ENCODE data around the gene SLC6A12.

SLC6A12 gene

GRCh38 chr12:177980-178828 lies 35.8 kb downstream of the SLC6A12 start:
- Histone ChIP-seq H3K36me3 (ENCODE audit: control insufficient read depth in 2 of 2, insufficient read depth in 1 of 2, low read length in 2 of 2) (no peaks in the 10 kb centered on the region), H3K27ac (ENCODE audit: extremely low read depth, low read depth, low read length) (no peak overlapping the region), H3K4me3 (ENCODE audit: low read depth, low read length) (no peak overlapping the region), H3K9me3 (ENCODE audit: control insufficient read depth, insufficient read depth, low read depth, low read length) (no peaks in the 10 kb centered on the region), H3K4me1 (ENCODE audit: control insufficient read depth, insufficient read depth, low read length) (no peaks in the 10 kb centered on the region)
- POLR2A ChIA-PET, result no interaction called here
- CTCF ChIA-PET, result no interaction called here
- no peak for TF ChIP-seq ZNF521 (tag by site-specific recombination; IDR thresholded peaks at IDR 0.05)
- peak; percentile 32 for TF ChIP-seq ZFHX2 (tag by site-specific recombination; conservative IDR thresholded peaks at IDR 0.05)
- no peak for TF ChIP-seq ZNF23 (tag by site-specific recombination; IDR thresholded peaks at IDR 0.05; ENCODE audit: borderline replicate concordance)
- TF ChIP-seq ZNF175 (tag by site-specific recombination; IDR thresholded peaks at IDR 0.05), result no peak
- no peak for TF ChIP-seq ZNF10 (tag by site-specific recombination; IDR thresholded peaks at IDR 0.05)
- TF ChIP-seq ZNF274 (IDR thresholded peaks at IDR 0.05; ENCODE audit: low read length), result no peak
- TF ChIP-seq ZNF274 (tag by site-specific recombination; IDR thresholded peaks at IDR 0.05; ENCODE audit: borderline replicate concordance), result no peak
- peak; percentile 70 for TF ChIP-seq EGR2 (tag by site-specific recombination; IDR thresholded peaks at IDR 0.05; ENCODE audit: low read depth)
- no peak for TF ChIP-seq INSM2 (tag by site-specific recombination; IDR thresholded peaks at IDR 0.05)
- no peak for TF ChIP-seq ZNF555 (tag by site-specific recombination; conservative IDR thresholded peaks at IDR 0.05)
- no peak for TF ChIP-seq HOXA7 (CRISPR knock-in tag; IDR thresholded peaks at IDR 0.05; ENCODE audit: borderline replicate concordance)
- TF ChIP-seq ZNF37A (tag by site-specific recombination; IDR thresholded peaks at IDR 0.05), result no peak
- TF ChIP-seq ZNF701 (tag by site-specific recombination; IDR thresholded peaks at IDR 0.05), result no peak
- no peak for TF ChIP-seq ZBTB48 (tag by site-specific recombination; IDR thresholded peaks at IDR 0.05)

DNA sequence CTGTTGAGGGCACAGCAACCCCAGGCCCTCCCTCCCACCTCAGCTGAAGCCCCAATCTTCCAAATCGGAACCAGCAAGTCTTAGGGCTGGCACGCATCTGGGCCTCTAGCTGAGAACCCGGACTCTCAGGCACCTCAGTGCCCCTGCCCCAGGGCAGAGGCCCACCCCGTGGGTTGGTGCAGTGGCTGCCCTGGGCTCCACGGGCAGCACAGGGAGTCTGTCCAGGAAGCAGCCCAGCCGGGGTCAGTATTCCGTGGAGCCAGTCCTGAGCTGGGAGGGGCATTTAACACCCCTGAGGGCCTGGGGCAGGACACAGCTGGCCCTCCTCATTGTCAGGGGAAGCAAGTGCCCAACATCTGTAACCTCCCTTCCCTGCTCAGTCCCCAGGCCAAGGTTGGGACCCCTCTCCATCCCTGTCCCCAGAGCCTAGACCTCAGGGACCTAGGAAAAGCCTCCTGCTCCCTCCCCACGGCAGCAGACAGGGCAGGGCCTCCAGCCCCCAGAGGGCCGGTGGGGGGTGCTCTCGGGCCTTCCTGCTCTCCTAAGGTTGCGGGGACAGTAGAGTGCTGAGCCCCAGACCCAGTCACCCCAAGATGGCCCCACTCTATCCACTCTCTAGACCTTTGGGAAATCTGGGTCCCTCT lies 36.5 kb downstream of the SLC6A12 start:
- Histone ChIP-seq H3K36me3 (ENCODE audit: control insufficient read depth in 2 of 2, insufficient read depth in 1 of 2, low read length in 2 of 2) (no peaks in the 10 kb centered on the region), H3K4me1 (ENCODE audit: control insufficient read depth, insufficient read depth, low read length) (no peaks in the 10 kb centered on the region), H3K27ac (ENCODE audit: extremely low read depth, low read depth, low read length) (no peak overlapping the region), H3K4me3 (ENCODE audit: low read depth, low read length) (no peak overlapping the region), H3K9me3 (ENCODE audit: control insufficient read depth, insufficient read depth, low read depth, low read length) (no peaks in the 10 kb centered on the region)
- TF ChIP-seq OVOL3 (tag by site-specific recombination; IDR thresholded peaks at IDR 0.05) (no peak), ZBTB48 (tag by site-specific recombination; IDR thresholded peaks at IDR 0.05) (no peak), GLI2 (tag by site-specific recombination; IDR thresholded peaks at IDR 0.05; ENCODE audit: borderline replicate concordance, low read depth) (no peak), GLIS2 (tag by site-specific recombination; IDR thresholded peaks at IDR 0.05) (0 out of 2 replicates have a peak, but pooled peaks have one; percentile 22)
- CTCF ChIA-PET, result interaction anchor here (0.7 to 1.0 kb wide), 3 partner anchors 10 to 43 kb away, joined by 4 to 5 read pairs (median 4); no protein-coding TSS in a partner anchor
- POLR2A ChIA-PET, result no interaction called here

- ChIA-PET POLR2A (no interaction called here), CTCF (interaction anchor here (0.7 to 1.8 kb wide), 4 partner anchors 9 to 44 kb away, joined by 4 to 5 read pairs (median 4); no protein-coding TSS in a partner anchor)
- H3K36me3 ChIP-seq (ENCODE audit: control insufficient read depth in 2 of 2, insufficient read depth in 1 of 2, low read length in 2 of 2), result no peaks in the 10 kb centered on the region
- no peak overlapping the region for H3K27ac ChIP-seq (ENCODE audit: extremely low read depth, low read depth, low read length)
- H3K4me3 ChIP-seq (ENCODE audit: low read depth, low read length), result no peak overlapping the region
- H3K4me1 ChIP-seq (ENCODE audit: control insufficient read depth, insufficient read depth, low read length), result no peaks in the 10 kb centered on the region
- no peaks in the 10 kb centered on the region for H3K9me3 ChIP-seq (ENCODE audit: control insufficient read depth, insufficient read depth, low read depth, low read length)
- TF ChIP-seq MYNN (tag by site-specific recombination; IDR thresholded peaks at IDR 0.05; ENCODE audit: borderline replicate concordance) (no peak), KLF17 (tag by site-specific recombination; IDR thresholded peaks at IDR 0.05) (0 out of 2 replicates have a peak, but pooled peaks have one; percentile 35), KLF1 (tag by site-specific recombination; IDR thresholded peaks at IDR 0.05) (no peak), ZNF362 (tag by site-specific recombination; IDR thresholded peaks at IDR 0.05) (no peak), ZBTB48 (tag by site-specific recombination; IDR thresholded peaks at IDR 0.05) (peak; percentile 98), BCL11B (tag by site-specific recombination; IDR thresholded peaks at IDR 0.05; ENCODE audit: low read depth) (no peak), SP3 (tag by site-specific recombination; IDR thresholded peaks at IDR 0.05) (peak; percentile 34; the same call in 1 of the 2 replicates), ZNF140 (tag by site-specific recombination; IDR thresholded peaks at IDR 0.05) (no peak), ZNF623 (tag by site-specific recombination; IDR thresholded peaks at IDR 0.05) (no peak), ZNF791 (tag by site-specific recombination; IDR thresholded peaks at IDR 0.05) (no peak), GLI4 (tag by site-specific recombination; IDR thresholded peaks at IDR 0.05) (no peak)
These were observed 37.4 kb downstream of the SLC6A12 start for GRCh38 chr12:176321-177181.
